ENCODE results near the gene LRRC10.

The LRRC10 gene

DNA sequence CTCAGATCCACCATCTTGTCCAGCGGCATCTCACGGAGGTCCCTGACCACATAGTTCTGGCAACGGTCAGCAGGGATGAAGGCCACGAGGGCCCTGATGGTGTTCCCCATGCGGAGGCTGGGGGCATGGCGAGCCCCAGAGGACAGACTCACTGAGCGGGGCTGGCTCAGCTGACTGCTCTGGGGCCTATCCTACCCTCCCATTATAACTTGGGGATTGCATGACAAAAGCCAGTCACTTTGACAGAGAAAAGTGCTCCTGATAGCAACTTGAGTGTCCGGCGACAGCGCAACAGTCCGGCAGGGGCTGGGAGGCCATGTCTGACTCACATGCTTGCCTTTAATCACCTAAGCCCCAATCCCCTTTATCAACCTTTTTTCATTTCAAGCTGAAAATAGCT is at the start of gene LRRC10:
LRRC10 (minus strand) TSS at position 179 of the 400 bp plus-strand sequence; CDS start at position 110, 69 bp downstream.
- no peak for DNase-seq

DNA sequence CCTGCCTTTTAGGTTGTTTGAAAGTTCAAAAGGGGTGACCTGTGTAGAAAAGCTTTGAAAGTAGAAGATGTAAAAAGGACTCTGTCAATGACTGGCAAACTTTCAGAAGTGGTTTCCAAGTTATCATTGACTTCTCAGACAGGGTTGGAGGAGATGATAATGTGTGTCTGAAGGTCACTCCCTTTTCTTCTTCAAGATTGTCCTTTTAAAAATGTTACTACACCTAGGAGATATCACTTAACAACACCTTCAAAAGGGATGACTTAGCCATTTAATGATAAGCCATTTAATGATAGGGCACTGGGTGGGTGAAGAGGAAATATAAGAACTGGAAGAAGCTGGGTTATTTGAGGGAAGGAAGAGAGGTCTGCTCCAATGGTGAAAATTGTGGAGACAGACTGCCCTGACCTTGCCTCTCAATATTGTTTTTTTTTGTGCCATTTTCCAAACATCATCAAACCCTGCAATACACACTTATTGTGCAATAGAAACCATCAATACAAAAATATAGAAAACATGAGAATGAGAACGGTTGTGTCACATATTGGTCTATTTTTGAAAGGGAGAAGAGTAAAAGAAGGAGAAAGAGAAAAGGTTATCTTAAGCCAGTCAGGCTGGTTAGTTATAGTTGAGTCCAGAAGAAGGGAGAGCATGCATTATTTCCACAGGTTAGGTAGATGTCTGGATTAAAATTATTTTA is 49.6 kb upstream of the LRRC10 start:
- DNase-seq: no peak

DNA sequence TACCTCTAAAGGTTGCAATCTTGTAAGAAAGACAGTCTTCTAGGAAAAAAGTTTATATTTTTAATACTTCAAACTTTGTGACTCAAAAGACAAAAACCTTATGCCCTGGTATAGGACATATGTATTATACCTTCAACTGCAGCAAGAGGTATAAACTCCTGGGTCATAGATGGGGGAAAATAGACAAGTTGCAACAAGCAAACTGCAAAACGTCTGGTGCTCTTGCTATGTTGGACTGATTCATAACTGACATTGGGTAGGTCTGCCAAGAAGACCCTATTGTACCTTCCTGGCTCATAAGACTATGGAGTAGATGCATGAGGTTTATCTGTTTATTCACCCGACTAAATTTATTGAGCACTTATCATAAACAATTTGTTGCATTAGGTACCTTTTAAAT is 47.5 kb upstream of the LRRC10 start:
- no peak for DNase-seq

- DNase-seq: peak; percentile 15
These were observed 46.9 kb upstream of the LRRC10 start for GRCh38 chr12:69657376-69658137.

GRCh38 chr12:69655616-69656340 is 45.1 kb upstream of the LRRC10 start:
- no peak for DNase-seq

DNA sequence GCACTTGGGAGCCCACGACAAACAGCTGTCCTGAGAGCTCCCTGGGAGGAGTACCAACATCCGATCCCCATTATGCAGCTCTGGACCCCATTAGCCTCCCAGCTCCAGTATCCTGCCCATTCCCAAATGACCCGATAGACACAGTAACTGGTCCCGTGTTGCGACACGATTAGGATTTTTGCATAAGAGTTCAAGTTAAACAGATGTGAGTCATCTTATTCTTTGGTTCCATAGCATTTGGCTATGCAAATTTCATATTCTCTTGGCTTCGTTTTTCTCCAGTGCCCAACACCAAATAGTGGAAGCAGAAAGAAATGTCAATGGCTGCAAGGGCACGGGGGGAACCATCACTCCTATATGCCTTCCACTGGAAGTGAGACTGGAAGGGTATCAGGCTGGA is 43.0 kb upstream of the LRRC10 start:
- DNase-seq: no peak

GRCh38 chr12:69651922-69652321 is 41.2 kb upstream of the LRRC10 start:
- no peak for DNase-seq

DNA sequence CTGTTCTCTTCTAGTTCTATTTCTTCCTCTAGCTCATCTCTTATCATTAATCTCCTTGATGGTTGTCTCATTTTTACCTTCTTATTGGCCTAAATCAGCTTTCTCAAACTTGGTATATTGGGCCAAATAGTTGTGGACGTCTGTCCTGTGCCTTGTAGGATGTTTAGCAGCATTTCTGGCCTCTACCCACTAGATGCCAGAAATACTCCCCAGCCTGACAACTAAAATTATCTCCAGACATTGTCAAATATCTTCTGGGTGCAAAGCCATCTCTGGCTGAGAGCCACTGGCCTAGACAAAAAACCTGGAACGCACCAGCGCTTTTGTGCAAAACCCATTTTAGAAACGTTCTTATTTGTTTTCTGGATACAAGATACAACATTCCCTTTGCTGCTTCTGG is 38.8 kb upstream of the LRRC10 start:
- DNase-seq: no peak

GRCh38 chr12:69648476-69648875 is 37.8 kb upstream of the LRRC10 start:
- DNase-seq: no peak

DNA sequence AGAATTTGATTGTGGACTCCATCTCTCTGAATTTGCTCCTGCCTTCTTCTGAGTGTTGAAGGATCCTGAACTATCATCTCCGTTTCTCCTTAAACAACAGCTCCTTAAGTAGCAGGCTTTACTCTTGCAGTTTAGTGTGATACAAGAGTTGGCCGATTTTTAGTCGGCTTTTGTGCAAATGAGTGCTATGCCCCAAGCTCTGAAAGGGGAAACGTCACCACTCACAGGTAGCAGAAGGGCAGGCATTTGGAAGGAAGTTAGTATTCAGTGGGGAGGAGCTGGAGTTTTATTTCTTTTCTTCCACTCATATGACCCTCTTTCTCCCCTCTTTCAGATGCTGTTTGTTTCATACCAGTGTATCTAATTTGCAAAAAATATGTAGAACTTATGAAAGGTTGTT is 36.5 kb upstream of the LRRC10 start:
- no peak for DNase-seq

DNA sequence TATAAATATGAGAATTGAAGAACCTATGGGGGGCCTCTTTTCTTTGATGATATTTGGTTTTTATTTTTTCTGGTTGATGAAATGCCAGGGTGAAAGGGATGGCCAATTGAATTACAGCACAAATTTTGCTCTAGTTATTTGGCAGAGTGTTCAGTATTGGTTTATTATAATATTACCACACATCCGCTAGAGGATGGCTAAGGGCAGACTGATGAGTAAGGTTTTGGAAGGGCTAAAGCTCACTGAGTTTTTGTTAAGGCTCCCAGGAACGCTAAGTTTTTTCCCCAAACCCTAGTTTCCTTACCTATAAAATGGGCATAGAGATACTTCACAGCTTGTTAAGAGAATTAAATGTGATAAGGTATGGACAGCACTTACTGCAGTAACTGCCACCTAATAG is 34.3 kb upstream of the LRRC10 start:
- DNase-seq: no peak

DNA sequence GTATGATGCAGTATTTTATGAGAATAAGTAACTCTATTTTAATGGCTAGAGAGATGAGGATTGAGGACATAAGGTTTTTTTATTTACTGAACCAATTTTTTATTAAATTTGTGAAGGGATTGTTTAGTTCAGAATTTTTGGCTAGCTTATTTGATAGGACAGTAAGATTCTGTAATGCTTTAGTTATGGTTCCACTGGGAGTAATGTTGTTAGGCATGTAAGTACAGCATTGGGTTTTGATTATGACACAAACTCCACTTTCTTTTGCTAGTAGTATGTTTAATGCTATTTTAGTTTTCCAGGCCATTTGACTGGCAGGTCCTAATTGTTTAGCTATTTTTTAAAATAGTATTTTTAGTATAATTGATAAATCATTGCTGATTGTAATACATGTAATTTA is 33.8 kb upstream of the LRRC10 start:
- DNase-seq: no peak

DNA sequence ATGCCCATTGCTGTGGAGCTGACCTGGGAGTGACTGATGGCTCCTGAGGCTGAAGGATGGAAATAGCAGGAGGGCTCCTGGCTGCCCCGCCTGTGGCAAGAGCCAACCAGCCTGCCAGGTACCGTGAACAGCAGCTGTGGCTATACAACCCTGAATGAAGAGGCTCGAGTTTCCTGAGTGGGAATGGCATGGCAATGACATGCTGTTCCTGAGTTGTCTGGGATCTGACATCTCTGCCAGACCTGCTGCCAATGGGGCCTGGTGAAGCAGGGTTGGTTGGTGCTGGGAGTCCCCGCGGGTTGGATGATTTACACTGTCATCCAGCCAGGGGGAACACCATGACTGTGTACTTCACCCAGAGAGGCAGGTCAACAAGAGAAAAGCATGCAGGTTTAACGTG is 31.8 kb upstream of the LRRC10 start:
- no peak for DNase-seq

GRCh38 chr12:69641546-69641945 is 30.8 kb upstream of the LRRC10 start:
- no peak for DNase-seq

GRCh38 chr12:69639400-69640016 is 28.8 kb upstream of the LRRC10 start:
- peak; percentile 81 for DNase-seq

GRCh38 chr12:69633061-69633460 is 22.4 kb upstream of the LRRC10 start:
- peak; percentile 10 for DNase-seq

DNA sequence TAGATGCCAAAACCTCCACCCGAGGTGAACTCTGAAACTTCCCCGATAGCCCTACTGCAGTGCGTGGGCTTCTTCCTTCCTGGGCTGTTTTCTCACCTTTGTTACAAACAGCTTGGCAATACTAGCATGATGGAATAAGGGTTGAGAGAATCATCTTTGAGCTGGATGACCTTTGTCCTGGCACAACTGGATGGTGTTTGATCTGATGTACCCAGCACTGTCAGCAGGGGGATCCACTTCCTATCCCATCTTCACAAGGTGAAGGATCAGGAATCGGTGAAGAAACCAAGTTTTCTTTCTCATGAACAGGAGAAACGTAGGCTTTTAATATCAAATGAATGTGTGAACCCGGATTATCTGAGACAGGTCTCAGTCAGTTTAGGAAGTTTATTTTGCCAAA is 19.5 kb upstream of the LRRC10 start:
- no peak for DNase-seq

DNA sequence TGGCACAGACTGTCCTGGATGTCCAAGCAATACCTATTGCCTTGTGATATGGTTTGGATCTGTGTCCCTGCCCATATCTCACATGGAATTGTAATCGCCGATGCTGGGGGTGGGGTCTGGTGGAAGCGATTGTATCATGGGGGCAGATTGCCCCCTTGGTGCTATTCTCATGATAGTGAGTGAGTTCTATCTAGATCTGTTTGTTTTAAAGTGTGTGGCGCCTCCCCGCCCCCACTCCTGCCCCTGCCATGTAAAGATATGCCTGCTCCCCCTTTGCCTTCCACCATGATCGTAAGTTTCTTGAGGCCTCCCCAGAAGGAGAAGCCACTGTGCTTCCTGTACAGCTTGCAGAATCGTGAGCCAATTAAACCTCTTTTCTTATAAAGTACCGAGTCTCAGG is 16.8 kb upstream of the LRRC10 start:
- no peak for DNase-seq

DNA sequence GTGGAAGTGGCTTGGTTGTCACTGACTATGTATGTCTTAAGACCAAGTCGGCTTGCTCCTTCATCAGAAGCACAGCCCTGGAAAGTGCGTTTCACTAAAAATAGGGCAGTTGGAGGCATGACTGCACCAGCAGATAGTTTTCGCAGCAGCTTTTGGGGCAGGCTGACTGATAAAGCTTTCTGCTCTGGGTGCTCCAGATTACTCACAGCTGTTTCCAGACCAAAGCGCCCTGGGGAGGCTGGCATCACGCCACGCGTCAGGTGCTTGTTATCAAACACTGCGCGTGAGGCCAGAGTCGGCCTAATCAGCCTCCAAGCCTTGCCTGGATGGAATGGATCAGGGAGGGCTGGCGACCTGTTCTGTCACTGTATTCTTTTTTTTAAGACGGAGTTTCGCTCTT is 13.3 kb upstream of the LRRC10 start:
- no peak for DNase-seq

- DNase-seq: no peak
These were observed 10.8 kb upstream of the LRRC10 start for GRCh38 chr12:69621551-69621950.

DNA sequence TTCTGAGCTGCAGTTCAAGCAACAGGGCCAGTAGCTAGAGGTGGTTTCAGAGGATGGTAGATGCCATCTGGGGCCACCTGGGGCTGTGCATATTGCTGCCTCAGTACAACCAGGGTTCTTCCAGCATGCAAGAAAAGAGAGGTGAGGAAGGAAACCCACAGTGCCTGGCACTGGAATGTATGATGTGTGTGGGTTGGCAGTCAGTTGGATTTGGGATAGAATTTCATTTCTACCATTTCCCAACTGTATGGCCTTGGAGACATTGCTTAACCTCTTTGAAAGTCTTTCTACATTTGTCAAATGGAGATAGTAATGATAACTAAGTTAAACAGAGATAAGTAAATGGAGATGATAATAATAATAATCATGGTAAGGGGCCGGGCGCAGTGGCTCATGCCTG is 10.2 kb upstream of the LRRC10 start:
- no peak for DNase-seq

GRCh38 chr12:69620077-69620476 is 9.4 kb upstream of the LRRC10 start:
- DNase-seq: no peak

DNA sequence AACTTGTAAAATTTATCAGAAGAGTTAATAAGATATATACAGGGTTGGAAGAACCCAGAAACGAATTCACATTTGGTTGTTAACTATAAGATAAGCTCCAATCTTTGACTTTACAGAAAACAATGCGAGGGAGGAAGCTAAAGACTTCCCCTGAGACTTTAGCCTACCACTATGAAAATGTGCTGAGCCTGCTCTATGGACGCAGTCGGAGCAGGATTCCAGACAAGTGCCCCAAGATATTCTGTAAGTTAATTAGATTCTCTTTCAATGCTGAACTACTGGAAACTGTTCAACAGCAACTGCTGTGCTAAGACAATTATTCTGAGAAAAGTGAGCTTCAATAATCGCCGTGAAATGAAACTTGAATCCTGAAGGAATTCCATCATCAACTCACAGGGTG is 8.3 kb upstream of the LRRC10 start:
- no peak for DNase-seq

GRCh38 chr12:69616025-69616424 is 5.3 kb upstream of the LRRC10 start:
- no peak for DNase-seq

All from NCI-H82 (cell line).